DOHH2 (cell line): ENCODE measurements around the gene VWA2.

ENCODE experiments used
- H3F3A ChIP-seq: fragments of 200-600 bp; sonication (generic), shearing (Covaris generic); 2 replicates; pipeline ENCODE4 v1.6.0; 2016; ENCODE audit warnings: antibody characterized with exemption, mild to moderate bottlenecking; ENCODE audit not compliant: control insufficient read depth, insufficient read depth
- H3K27ac ChIP-seq: fragments of 200-600 bp; sonication (generic); 2 replicates; pipeline ENCODE4 v1.5.1; 2014; ENCODE audit warnings: low read depth, mild to moderate bottlenecking, low read length, moderate library complexity
- H3K27me3 ChIP-seq: fragments of 200-600 bp; sonication (generic); 2 replicates; pipeline ENCODE4 v1.6.1; 2014; ENCODE audit warnings: mild to moderate bottlenecking, low read length, mixed read lengths; ENCODE audit not compliant: control insufficient read depth
- H3K36me3 ChIP-seq: fragments of 200-600 bp; sonication (generic); 2 replicates; pipeline ENCODE4 v1.6.1; 2014; ENCODE audit warnings: mild to moderate bottlenecking, low read length, moderate library complexity, mixed read lengths; ENCODE audit not compliant: control insufficient read depth
- H3K4me1 ChIP-seq: fragments of 200-600 bp; sonication (generic); 2 replicates; pipeline ENCODE4 v1.6.1; 2014; ENCODE audit warnings: mild to moderate bottlenecking, low read length, mixed read lengths; ENCODE audit not compliant: control insufficient read depth
- H3K4me2 ChIP-seq: fragments of 200-600 bp; sonication (generic); 2 replicates; pipeline ENCODE4 v1.6.0; 2014; ENCODE audit warnings: mild to moderate bottlenecking, low read length, moderate library complexity
- H3K4me3 ChIP-seq: fragments of 200-600 bp; sonication (generic); 2 replicates; pipeline ENCODE4 v1.5.1; 2014; ENCODE audit warnings: mild to moderate bottlenecking, low read length, mixed read lengths
- H3K79me2 ChIP-seq: fragments of 200-600 bp; sonication (generic); 2 replicates; pipeline ENCODE4 v1.6.1; 2014; ENCODE audit warnings: mild to moderate bottlenecking, low read length, mixed read lengths; ENCODE audit not compliant: control insufficient read depth
- H3K9me2 ChIP-seq: fragments of 200-600 bp; sonication (generic); replicated peaks from 2 replicates; pipeline ENCODE4 v1.6.1; 2014; ENCODE audit warnings: mild to moderate bottlenecking, low read length, mixed read lengths; ENCODE audit not compliant: control insufficient read depth
- H3K9me3 ChIP-seq: fragments of 200-600 bp; sonication (generic); 2 replicates; pipeline ENCODE4 v1.6.1; 2014; ENCODE audit warnings: antibody characterized with exemption, low read length, mixed read lengths; ENCODE audit not compliant: control insufficient read depth, insufficient read depth
- H4K20me1 ChIP-seq: fragments of 200-600 bp; sonication (generic); 2 replicates; pipeline ENCODE4 v1.6.0; 2014; ENCODE audit warnings: low read depth, mild to moderate bottlenecking, antibody characterized with exemption, low read length, moderate library complexity; ENCODE audit not compliant: control insufficient read depth, insufficient read depth
- CTCF ChIP-seq: fragments of 200-600 bp; sonication (generic); IDR thresholded peaks from one replicate; pipeline ENCODE4 v1.5.1; 2014; ENCODE audit warnings: antibody characterized with exemption, mild to moderate bottlenecking, low read depth, low read length; ENCODE audit not compliant: poor library complexity, severe bottlenecking
- EZH2phosphoT487 ChIP-seq: fragments of 200-600 bp; sonication (generic); IDR thresholded peaks from 2 replicates; pipeline ENCODE4 v1.6.1; 2017; ENCODE audit warnings: borderline replicate concordance, mild to moderate bottlenecking, antibody characterized with exemption, low read length, moderate library complexity, mixed read lengths

Gene VWA2

DNA sequence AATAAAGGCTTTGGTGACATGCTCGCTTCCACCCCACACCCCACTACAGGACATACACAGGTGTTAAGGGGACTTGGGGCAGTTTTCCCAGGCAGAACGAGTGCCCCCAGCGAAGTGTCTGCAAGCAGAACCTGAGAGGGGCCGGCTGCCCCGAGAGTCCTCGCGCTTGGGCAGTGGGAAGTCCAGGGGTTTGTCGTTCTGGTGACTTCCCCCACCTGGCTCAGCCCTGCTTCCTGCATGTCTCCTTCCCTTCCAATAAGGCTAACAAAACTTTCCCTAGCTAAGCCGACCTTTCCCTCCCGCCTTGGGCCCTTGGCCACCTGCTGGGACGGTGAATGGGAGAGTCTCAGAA, 916 bp downstream of the VWA2 start:
- Histone ChIP-seq H4K20me1 (no peaks in the 10 kb centered on the region), H3K9me2 (no peaks in the 10 kb centered on the region), H3K4me3 (no peak overlapping the region), H3K4me1 (peaks cover 5% of the 10 kb centered on the region; the same call in 1 of the 2 replicates), H3K4me2 (no peak overlapping the region), H3K79me2 (no peaks in the 10 kb centered on the region), H3K9me3 (no peaks in the 10 kb centered on the region), H3K27ac (no peak overlapping the region), H3K27me3 (peaks cover 36% of the 10 kb centered on the region), H3F3A (no peaks in the 10 kb centered on the region), H3K36me3 (no peaks in the 10 kb centered on the region)
- TF ChIP-seq EZH2phosphoT487 (no peak), CTCF (no peak)

GRCh38 chr10:114242235-114242634, 3.2 kb downstream of the VWA2 start:
- H3K4me1 ChIP-seq = peaks cover 5% of the 10 kb centered on the region; the same call in 1 of the 2 replicates
- H3F3A ChIP-seq = no peaks in the 10 kb centered on the region
- no peak overlapping the region for H3K4me2 ChIP-seq
- H4K20me1 ChIP-seq = no peaks in the 10 kb centered on the region
- H3K9me3 ChIP-seq = no peaks in the 10 kb centered on the region
- H3K4me3 ChIP-seq = no peak overlapping the region
- TF ChIP-seq CTCF (no peak), EZH2phosphoT487 (no peak)
- no peaks in the 10 kb centered on the region for H3K79me2 ChIP-seq
- H3K36me3 ChIP-seq = no peaks in the 10 kb centered on the region
- no peak overlapping the region for H3K27ac ChIP-seq
- peaks cover 36% of the 10 kb centered on the region for H3K27me3 ChIP-seq
- no peaks in the 10 kb centered on the region for H3K9me2 ChIP-seq

DNA sequence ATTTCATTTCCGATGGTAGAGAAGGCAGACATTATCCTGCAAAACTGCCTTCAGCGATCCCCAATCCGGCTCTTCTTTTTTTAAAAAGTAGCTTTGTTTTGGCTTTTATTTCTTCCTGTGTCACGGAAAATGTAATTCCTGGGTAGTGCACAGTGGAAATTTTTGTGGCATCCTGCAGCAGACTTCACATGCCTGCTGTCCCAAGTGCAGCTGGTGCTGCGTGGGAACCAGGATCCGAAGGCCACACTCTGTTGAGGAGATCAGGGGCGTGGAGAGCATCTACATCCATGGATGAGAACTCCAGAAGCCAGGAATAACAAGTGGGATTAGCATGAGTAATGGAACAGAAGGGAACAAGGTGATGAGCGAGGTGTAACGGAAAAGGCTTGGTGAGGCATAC, 4.6 kb downstream of the VWA2 start:
- no peaks in the 10 kb centered on the region for H3K9me2 ChIP-seq

More for the DNA sequence above, 4.6 kb downstream of the VWA2 start:
- no peak overlapping the region for H3K4me2 ChIP-seq
- H3K4me3 ChIP-seq = no peak overlapping the region
- no peaks in the 10 kb centered on the region for H4K20me1 ChIP-seq
- H3K27ac ChIP-seq = no peak overlapping the region
- no peak for TF ChIP-seq CTCF
- no peak for TF ChIP-seq EZH2phosphoT487
- no peaks in the 10 kb centered on the region for H3F3A ChIP-seq
- peaks cover 29% of the 10 kb centered on the region for H3K27me3 ChIP-seq
- peaks cover 5% of the 10 kb centered on the region; the same call in 1 of the 2 replicates for H3K4me1 ChIP-seq
- no peaks in the 10 kb centered on the region for H3K9me3 ChIP-seq
- H3K79me2 ChIP-seq = no peaks in the 10 kb centered on the region
- H3K36me3 ChIP-seq = no peaks in the 10 kb centered on the region
